ENCODE measurements around the gene BBS2.
"Not testable (repeated sequence)": the region's sequence is repeated elsewhere in the genome, so short reads cannot be mapped to it uniquely, and the experiment has no call there.

BBS2 gene

GRCh38 chr16:56520251-56520577 lies 390 bp upstream of the BBS2 start:
- no peak for DNase-seq

GRCh38 chr16:56518425-56518824 lies 1.4 kb downstream of the BBS2 start:
- no peak for DNase-seq

GRCh38 chr16:56517206-56517605 lies 2.6 kb downstream of the BBS2 start:
- no peak for DNase-seq

GRCh38 chr16:56515665-56516064 lies 4.2 kb downstream of the BBS2 start:
- DNase-seq: no peak

GRCh38 chr16:56514845-56515244 lies 5.0 kb downstream of the BBS2 start:
- no peak for DNase-seq

- peak; percentile 5 for DNase-seq
Measured at GRCh38 chr16:56513972-56514371, 5.9 kb downstream of the BBS2 start.

- DNase-seq: no peak
Measured at GRCh38 chr16:56513091-56513490, 6.7 kb downstream of the BBS2 start.

- DNase-seq: no peak
Measured at GRCh38 chr16:56512025-56512424, 7.8 kb downstream of the BBS2 start.

- DNase-seq: no peak
Measured at GRCh38 chr16:56510544-56510943, 9.3 kb downstream of the BBS2 start.

GRCh38 chr16:56506941-56507340 lies 12.9 kb downstream of the BBS2 start:
- no peak for DNase-seq

- DNase-seq: no peak
Measured at GRCh38 chr16:56505181-56505580, 14.6 kb downstream of the BBS2 start.

GRCh38 chr16:56493815-56494214 lies 26.0 kb downstream of the BBS2 start:
- DNase-seq: no peak

GRCh38 chr16:56493126-56493525 lies 26.7 kb downstream of the BBS2 start:
- DNase-seq: no peak

- no peak for DNase-seq
Measured at GRCh38 chr16:56491657-56492261, 28.1 kb downstream of the BBS2 start.

GRCh38 chr16:56488868-56489267 lies 31.0 kb downstream of the BBS2 start:
- DNase-seq: not testable (repeated sequence)

- no peak for DNase-seq
Measured at GRCh38 chr16:56488035-56488434, 31.8 kb downstream of the BBS2 start.

- DNase-seq: no peak
Measured at GRCh38 chr16:56483394-56483793, 36.4 kb downstream of the BBS2 start.

- DNase-seq: no peak
Measured at GRCh38 chr16:56482683-56483236, 37.1 kb downstream of the BBS2 start.

GRCh38 chr16:56481468-56482122 lies 38.2 kb downstream of the BBS2 start:
- no peak for DNase-seq

GRCh38 chr16:56480776-56481467 lies 38.9 kb downstream of the BBS2 start:
- DNase-seq: no peak

GRCh38 chr16:56479469-56479868 lies 40.4 kb downstream of the BBS2 start:
- DNase-seq: no peak

GRCh38 chr16:56478281-56479049 lies 41.4 kb downstream of the BBS2 start:
- DNase-seq: no peak
